Breast epithelium (tissue), 3 donors: ENCODE data around the gene CD80.

Source experiments
- POLR2A ChIP-seq: fragments of 450-650 bp; IDR thresholded peaks from one replicate; pipeline ENCODE4 v1.6.1; 2016; ENCODE audit warnings: antibody characterized with exemption, mild to moderate bottlenecking, moderate library complexity
- POLR2AphosphoS5 ChIP-seq, 3 donors: sonication (generic); formaldehyde crosslinking; IDR thresholded peaks; one replicate each; pipeline ENCODE4 v1.6.1; 2017; ENCODE audit warnings: antibody characterized with exemption in 3 of 3

GRCh38 chr3:119597548-119598288 lies 38.3 kb upstream of the CD80 start, which contains the start of gene PLA1A:
- TF ChIP-seq POLR2AphosphoS5 (IDR thresholded peaks at IDR 0.05) (no peak), POLR2A (no peak)
